DND-41 (cell line): ENCODE measurements around the gene SCN3B.

Source experiments
- EZH2 ChIP-seq: IDR thresholded peaks from 3 replicates; pipeline ENCODE4 v1.6.1; 2012; ENCODE audit warnings: borderline replicate concordance, low read depth, mild to moderate bottlenecking, moderate library complexity, low read length, inconsistent platforms; ENCODE audit not compliant: severe bottlenecking
- TF ChIP-seq, protein P1 (sequence below): IDR thresholded peaks from 2 replicates; pipeline ENCODE4 v1.5.1; 2012; ENCODE audit warnings: borderline replicate concordance, low read length, moderate library complexity, mild to moderate bottlenecking; ENCODE audit not compliant: poor library complexity, severe bottlenecking; ENCODE audit errors: extremely low read depth

DNA sequence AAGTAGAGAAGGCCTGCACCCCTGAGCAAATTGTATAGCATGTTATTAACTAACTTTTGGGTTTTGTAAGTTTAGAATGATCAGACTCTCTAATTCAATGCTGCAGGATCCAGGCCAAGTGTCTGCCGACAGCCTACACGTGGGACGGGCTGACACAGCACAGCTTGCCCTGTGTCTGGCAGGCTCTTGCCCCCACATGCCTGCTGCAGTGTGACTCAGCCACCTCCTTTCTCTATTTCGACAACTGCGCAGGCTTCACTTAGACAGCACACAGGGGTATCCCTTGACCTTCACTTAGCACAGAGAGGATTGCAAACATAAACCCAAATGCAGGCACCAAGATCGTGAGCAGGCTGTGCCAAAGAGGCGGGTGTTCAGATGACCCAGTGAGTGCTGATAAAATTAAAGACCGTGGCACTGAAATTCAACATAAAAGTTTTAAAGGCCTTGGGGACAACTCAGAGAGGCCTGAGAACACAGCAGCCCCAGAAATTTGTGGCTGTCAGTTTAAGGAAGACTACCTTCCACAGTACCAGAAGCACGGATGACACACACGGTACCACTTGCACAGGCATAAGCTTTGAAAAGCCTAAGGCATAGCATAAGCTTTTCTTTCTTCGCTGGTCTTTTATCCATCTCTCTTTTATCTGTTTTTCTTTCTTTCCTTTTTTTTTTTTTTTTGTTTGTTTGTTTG is 37.8 kb downstream of the SCN3B start:
- TF ChIP-seq, protein P1, sequence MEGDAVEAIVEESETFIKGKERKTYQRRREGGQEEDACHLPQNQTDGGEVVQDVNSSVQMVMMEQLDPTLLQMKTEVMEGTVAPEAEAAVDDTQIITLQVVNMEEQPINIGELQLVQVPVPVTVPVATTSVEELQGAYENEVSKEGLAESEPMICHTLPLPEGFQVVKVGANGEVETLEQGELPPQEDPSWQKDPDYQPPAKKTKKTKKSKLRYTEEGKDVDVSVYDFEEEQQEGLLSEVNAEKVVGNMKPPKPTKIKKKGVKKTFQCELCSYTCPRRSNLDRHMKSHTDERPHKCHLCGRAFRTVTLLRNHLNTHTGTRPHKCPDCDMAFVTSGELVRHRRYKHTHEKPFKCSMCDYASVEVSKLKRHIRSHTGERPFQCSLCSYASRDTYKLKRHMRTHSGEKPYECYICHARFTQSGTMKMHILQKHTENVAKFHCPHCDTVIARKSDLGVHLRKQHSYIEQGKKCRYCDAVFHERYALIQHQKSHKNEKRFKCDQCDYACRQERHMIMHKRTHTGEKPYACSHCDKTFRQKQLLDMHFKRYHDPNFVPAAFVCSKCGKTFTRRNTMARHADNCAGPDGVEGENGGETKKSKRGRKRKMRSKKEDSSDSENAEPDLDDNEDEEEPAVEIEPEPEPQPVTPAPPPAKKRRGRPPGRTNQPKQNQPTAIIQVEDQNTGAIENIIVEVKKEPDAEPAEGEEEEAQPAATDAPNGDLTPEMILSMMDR, result no peak
- no peak for TF ChIP-seq EZH2
